Effector memory CD8-positive, alpha-beta T cell (primary cell): ENCODE measurements around the gene FAM222B.

Experiments
- ATAC-seq: fragments of 150-1000 bp; cut with Tn5 transposase; replicated peaks from 2 replicates; pipeline ENCODE4 v1.10.0; 2021; ENCODE audit warnings: mild to moderate bottlenecking, moderate library complexity
- DNase-seq, 3 experiments: peaks; one replicate each; pipeline ENCODE4 v3.0.0; 2021
- H3K27ac Mint-ChIP-seq, 2 donors: one replicate each; pipeline ENCODE4 v1.8.0; 2022; ENCODE audit warnings: mild to moderate bottlenecking in 2 of 2, mixed read lengths in 2 of 2, moderate library complexity in 2 of 2
- H3K27me3 Mint-ChIP-seq, 2 donors: one replicate each; pipeline ENCODE4 v1.8.0; 2022; ENCODE audit warnings: mixed read lengths in 2 of 2
- H3K36me3 Mint-ChIP-seq: one replicate; pipeline ENCODE4 v1.8.0; 2022; ENCODE audit warnings: mild to moderate bottlenecking, moderate library complexity, mixed read lengths; ENCODE audit not compliant: insufficient read depth
- H3K4me1 Mint-ChIP-seq, 2 donors: one replicate each; pipeline ENCODE4 v1.8.0; 2022; ENCODE audit warnings: low read depth in 2 of 2, mixed read lengths in 2 of 2
- H3K4me3 Mint-ChIP-seq, 2 donors: one replicate each; pipeline ENCODE4 v1.8.0; 2022; ENCODE audit warnings: mild to moderate bottlenecking in 2 of 2, mixed read lengths in 2 of 2, moderate library complexity in 2 of 2
- H3K9me3 Mint-ChIP-seq, 2 donors: one replicate each; pipeline ENCODE4 v1.8.0; 2022; ENCODE audit warnings: mixed read lengths in 2 of 2
- total RNA-seq, 9 experiments: gene quantifications; one replicate each; lab custom pipeline; 2026; lab: John Stamatoyannopoulos, UW

Gene FAM222B, protein sequence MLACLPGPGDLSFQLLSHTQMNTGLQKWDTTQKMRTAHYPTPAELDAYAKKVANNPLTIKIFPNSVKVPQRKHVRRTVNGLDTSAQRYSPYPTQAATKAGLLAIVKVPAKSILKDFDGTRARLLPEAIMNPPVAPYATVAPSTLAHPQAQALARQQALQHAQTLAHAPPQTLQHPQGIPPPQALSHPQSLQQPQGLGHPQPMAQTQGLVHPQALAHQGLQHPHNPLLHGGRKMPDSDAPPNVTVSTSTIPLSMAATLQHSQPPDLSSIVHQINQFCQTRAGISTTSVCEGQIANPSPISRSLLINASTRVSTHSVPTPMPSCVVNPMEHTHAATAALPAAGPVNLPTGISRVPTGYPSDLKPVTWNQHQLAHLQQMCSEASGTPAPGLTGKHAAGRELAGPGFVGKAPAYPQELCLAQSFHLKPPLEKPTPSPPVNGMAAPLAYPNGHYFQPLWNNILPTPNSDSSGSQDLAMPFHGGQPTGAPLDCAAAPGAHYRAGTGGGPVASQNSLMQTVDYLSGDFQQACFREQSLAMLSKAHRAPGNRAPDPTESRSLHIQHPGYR
- total RNA-seq, result 7.4 to 22.5 (median 13.0) reads per million in 9 experiments

DNA sequence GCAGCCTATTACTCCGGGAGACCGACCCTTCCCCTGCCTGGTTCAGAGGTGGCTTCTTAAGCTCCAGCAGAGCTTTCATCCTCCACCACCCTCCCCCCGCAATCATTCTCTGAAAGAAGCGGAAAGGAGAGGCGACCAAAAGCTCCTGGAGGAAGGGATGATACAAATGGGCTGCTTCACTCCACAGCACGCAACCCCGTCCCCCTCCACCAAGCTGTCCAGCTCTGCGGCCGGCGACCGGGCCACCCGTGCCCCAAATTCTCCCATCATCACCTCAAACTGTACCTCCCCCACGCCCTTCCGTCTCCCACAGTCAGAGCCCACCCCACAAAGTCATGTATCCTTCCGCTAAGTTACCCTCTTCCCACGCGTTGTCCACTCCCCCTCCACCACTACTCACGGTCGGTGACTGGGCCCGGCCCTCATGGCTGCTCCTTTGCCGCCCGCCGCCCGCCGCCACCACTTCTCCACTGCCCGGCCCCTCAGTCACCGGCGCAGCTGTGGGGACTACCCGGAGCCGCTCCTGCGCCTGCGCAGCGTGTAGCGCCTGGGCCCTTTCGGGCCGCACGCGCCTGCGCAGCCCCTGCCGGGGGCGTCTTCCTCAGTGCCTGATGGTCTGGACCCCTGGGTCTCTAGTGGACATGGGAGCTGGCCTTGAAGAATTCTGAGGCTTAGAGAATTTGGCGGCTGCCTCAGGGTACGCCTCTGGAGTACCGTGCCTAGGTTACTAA lies at the start of gene FAM222B:
Gene FAM222B, minus strand, starts transcription at position 509 of the 731 bp plus-strand sequence. CDS start 76,123 bp downstream, outside the sequence.
- H3K27me3 Mint-ChIP-seq, result no peaks in the 10 kb centered on the region
- H3K36me3 Mint-ChIP-seq, result peaks cover 3% of the 10 kb centered on the region
- H3K4me3 Mint-ChIP-seq, result peak within 1 kb of the TSS; percentile 99 to 100
- no peaks in the 10 kb centered on the region for H3K9me3 Mint-ChIP-seq
- peak within 1 kb of the TSS; percentile 96 for H3K27ac Mint-ChIP-seq
- DNase-seq (peak; percentile 78 to 82 (median 81)), ATAC-seq (peak; percentile 97)
- H3K4me1 Mint-ChIP-seq, result peaks cover 15 to 16% of the 10 kb centered on the region in 2 donors

GRCh38 chr17:28892024-28892423 lies 49.4 kb upstream of the FAM222B start:
- Mint-ChIP-seq H3K9me3 (no peaks in the 10 kb centered on the region), H3K4me1 (peaks cover 45 to 55% of the 10 kb centered on the region in 2 donors), H3K36me3 (peaks cover 24% of the 10 kb centered on the region), H3K27ac (peak overlapping the region; percentile 94 to 99), H3K4me3 (peak overlapping the region; percentile 13 to 18), H3K27me3 (no peaks in the 10 kb centered on the region)
- DNase-seq (no peak), ATAC-seq (no peak)

DNA sequence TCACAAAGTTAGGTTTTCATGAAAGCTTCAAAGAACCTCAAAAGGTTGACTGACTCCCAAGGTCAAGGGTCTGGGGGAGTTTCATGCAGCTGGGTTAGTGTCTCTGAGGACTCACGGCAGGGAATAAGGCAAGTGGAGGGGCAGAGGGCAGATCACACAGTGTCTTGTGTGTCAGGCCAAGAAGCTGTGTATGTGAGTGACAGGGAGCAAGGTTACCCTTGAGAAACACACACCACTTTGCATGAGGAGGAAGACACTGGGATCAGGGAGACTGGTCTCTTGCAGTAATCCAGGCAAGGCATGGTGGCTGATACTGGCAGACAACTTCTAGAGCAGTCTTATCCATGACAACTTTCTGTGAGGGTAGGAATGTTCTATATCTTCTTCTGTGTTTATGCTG lies 48.6 kb upstream of the FAM222B start:
- H3K27ac Mint-ChIP-seq, result peak overlapping the region; percentile 78 to 94
- ATAC-seq, result no peak
- H3K4me3 Mint-ChIP-seq, result peak overlapping the region; percentile 13 to 18
- H3K9me3 Mint-ChIP-seq, result no peaks in the 10 kb centered on the region
- peaks cover 23% of the 10 kb centered on the region for H3K36me3 Mint-ChIP-seq
- H3K4me1 Mint-ChIP-seq, result peaks cover 41 to 48% of the 10 kb centered on the region in 2 donors
- no peak for DNase-seq
- H3K27me3 Mint-ChIP-seq, result no peaks in the 10 kb centered on the region

GRCh38 chr17:28889996-28890395 lies 47.4 kb upstream of the FAM222B start:
- H3K27ac Mint-ChIP-seq, result peak overlapping the region in 1 of 2 donors; percentile 41
- ATAC-seq (no peak), DNase-seq (no peak)
- no peaks in the 10 kb centered on the region for H3K9me3 Mint-ChIP-seq
- peaks cover 36 to 45% of the 10 kb centered on the region in 2 donors for H3K4me1 Mint-ChIP-seq
- no peaks in the 10 kb centered on the region for H3K27me3 Mint-ChIP-seq
- H3K4me3 Mint-ChIP-seq, result no peak overlapping the region
- peaks cover 24% of the 10 kb centered on the region for H3K36me3 Mint-ChIP-seq

GRCh38 chr17:28888832-28889231 lies 46.2 kb upstream of the FAM222B start:
- peaks cover 35 to 46% of the 10 kb centered on the region in 2 donors for H3K4me1 Mint-ChIP-seq
- peaks cover 21% of the 10 kb centered on the region for H3K36me3 Mint-ChIP-seq
- DNase-seq (no peak), ATAC-seq (no peak)
- peak overlapping the region; percentile 29 to 38 for H3K27ac Mint-ChIP-seq
- no peak overlapping the region for H3K4me3 Mint-ChIP-seq
- no peaks in the 10 kb centered on the region for H3K27me3 Mint-ChIP-seq
- no peaks in the 10 kb centered on the region for H3K9me3 Mint-ChIP-seq

DNA sequence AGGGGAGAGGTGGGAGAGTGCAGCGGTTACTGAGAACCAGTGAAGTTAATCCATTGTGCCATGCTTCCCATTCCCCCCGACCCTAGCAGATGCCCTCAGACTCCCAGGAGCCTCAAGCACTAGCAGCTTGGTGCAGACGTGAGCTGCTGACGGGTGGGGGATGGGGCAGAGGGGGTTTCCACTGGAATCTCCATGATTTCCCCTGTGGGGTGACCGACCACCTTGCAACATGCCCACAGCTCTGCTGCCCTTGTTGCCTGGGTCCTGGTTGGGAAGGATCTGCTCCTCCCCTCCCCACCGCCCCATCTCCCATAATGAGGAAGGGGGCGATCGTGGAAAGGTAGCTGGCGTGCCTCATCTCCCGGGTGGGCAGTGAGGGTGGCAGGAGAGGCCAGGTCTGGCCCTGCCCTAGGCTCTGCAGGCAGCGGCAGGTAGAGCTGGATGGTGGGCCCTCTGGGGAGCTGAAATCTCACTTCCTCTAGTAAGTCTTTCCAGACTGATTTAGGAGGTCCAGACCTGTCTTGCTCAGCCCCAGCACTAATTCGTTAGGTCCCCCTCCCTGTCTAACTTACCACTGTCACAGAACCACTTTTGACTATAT lies 45.4 kb upstream of the FAM222B start:
- Mint-ChIP-seq H3K4me3 (no peak overlapping the region), H3K36me3 (peaks cover 22% of the 10 kb centered on the region), H3K27ac (no peak overlapping the region), H3K27me3 (no peaks in the 10 kb centered on the region), H3K4me1 (peaks cover 27 to 38% of the 10 kb centered on the region in 2 donors), H3K9me3 (no peaks in the 10 kb centered on the region)
- no peak for ATAC-seq
- DNase-seq, result no peak

- Mint-ChIP-seq H3K9me3 (no peaks in the 10 kb centered on the region), H3K4me3 (no peak overlapping the region), H3K27ac (peak overlapping the region in 1 of 2 donors; percentile 3), H3K36me3 (peaks cover 31% of the 10 kb centered on the region), H3K27me3 (no peaks in the 10 kb centered on the region), H3K4me1 (peaks cover 12 to 24% of the 10 kb centered on the region in 2 donors)
- no peak for DNase-seq
- ATAC-seq, result no peak
Observed at GRCh38 chr17:28885951-28886350, 43.4 kb upstream of the FAM222B start.

DNA sequence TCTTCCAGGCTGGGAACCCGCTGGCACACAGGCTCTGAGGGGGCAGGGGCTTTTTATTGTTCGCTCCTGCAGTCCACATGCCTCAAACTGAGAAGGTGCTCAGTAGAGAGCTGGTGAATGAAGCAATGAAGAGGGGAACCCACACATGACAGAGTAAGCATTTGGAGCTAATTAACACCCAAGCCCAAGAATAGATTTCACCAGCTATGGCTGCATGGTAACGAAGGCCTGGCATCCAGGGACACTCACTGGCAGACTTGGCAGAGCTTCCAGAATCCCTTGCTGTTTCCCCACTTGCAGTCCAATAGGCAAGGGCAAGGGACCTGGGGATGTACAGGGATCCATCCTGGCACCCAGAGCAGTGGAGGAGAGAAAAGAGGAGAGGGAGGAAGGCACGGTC lies 42.8 kb upstream of the FAM222B start:
- no peak for ATAC-seq
- peaks cover 31% of the 10 kb centered on the region for H3K36me3 Mint-ChIP-seq
- peaks cover 10 to 18% of the 10 kb centered on the region in 2 donors for H3K4me1 Mint-ChIP-seq
- H3K9me3 Mint-ChIP-seq, result no peaks in the 10 kb centered on the region
- no peaks in the 10 kb centered on the region for H3K27me3 Mint-ChIP-seq
- no peak for DNase-seq
- H3K27ac Mint-ChIP-seq, result peak overlapping the region; percentile 11 to 61
- no peak overlapping the region for H3K4me3 Mint-ChIP-seq

GRCh38 chr17:28883967-28884702 lies 41.5 kb upstream of the FAM222B start:
- H3K27ac Mint-ChIP-seq, result peak overlapping the region in 1 of 2 donors; percentile 61
- no peaks in the 10 kb centered on the region for H3K27me3 Mint-ChIP-seq
- ATAC-seq (no peak), DNase-seq (no peak)
- H3K4me3 Mint-ChIP-seq, result no peak overlapping the region
- H3K4me1 Mint-ChIP-seq, result peaks cover 6 to 18% of the 10 kb centered on the region in 2 donors
- H3K9me3 Mint-ChIP-seq, result no peaks in the 10 kb centered on the region
- H3K36me3 Mint-ChIP-seq, result peaks cover 32% of the 10 kb centered on the region

- Mint-ChIP-seq H3K4me3 (no peak overlapping the region), H3K4me1 (peaks cover 6 to 18% of the 10 kb centered on the region in 2 donors), H3K36me3 (peaks cover 32% of the 10 kb centered on the region), H3K27ac (peak overlapping the region in 1 of 2 donors; percentile 75), H3K27me3 (no peaks in the 10 kb centered on the region), H3K9me3 (no peaks in the 10 kb centered on the region)
- DNase-seq, result no peak
- ATAC-seq, result no peak
Observed at GRCh38 chr17:28882154-28882895, 39.7 kb upstream of the FAM222B start.

DNA sequence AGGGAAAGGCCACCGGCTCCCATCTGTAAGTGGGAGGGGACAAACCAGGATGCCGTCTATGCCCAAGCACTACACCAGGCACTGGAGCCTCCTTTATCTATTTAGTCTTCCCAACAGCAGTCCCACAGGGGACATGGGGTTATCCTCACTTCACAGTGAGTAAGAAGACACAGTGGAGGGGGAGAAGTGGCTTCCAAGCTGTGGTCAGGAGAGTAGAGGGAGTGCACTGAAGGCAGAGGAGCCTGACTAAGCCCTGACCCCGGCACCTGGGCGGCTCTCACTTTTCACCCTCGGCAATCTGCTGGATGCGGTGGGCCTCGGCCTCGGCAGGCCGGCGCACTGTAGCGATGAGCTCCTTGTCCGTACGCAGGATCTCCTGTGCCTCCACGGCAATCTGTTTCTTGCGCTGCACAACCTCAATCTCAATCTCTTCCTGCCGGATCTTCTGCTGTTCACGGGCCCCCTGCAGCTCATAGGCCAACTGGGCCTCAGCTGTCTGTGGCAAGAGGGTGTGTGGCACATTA lies 39.0 kb upstream of the FAM222B start:
- no peak overlapping the region for H3K4me3 Mint-ChIP-seq
- DNase-seq (no peak), ATAC-seq (no peak)
- no peaks in the 10 kb centered on the region for H3K27me3 Mint-ChIP-seq
- H3K27ac Mint-ChIP-seq, result no peak overlapping the region
- H3K4me1 Mint-ChIP-seq, result peaks cover 3 to 14% of the 10 kb centered on the region in 2 donors
- H3K36me3 Mint-ChIP-seq, result peaks cover 32% of the 10 kb centered on the region
- H3K9me3 Mint-ChIP-seq, result no peaks in the 10 kb centered on the region

- Mint-ChIP-seq H3K9me3 (no peaks in the 10 kb centered on the region), H3K27ac (peak overlapping the region in 1 of 2 donors; percentile 26), H3K27me3 (no peaks in the 10 kb centered on the region), H3K4me1 (peaks cover 2 to 14% of the 10 kb centered on the region in 2 donors), H3K4me3 (no peak overlapping the region), H3K36me3 (peaks cover 28% of the 10 kb centered on the region)
- DNase-seq (no peak), ATAC-seq (no peak)
Observed at GRCh38 chr17:28880572-28880945, 38.0 kb upstream of the FAM222B start.
